SKM-1 (cell line): Measurements from ENCODE around the gene ZBTB48.
"Not testable (repeated sequence)": the region's sequence is repeated elsewhere in the genome, so short reads cannot be mapped to it uniquely, and the experiment has no call there.

Experiments used
- DNase-seq: peaks from one replicate; lab custom pipeline; 2025; ENCODE audit not compliant: unreplicated experiment; lab: John Stamatoyannopoulos, UW

ZBTB48 gene

GRCh38 chr1:6579374-6580118 is at the start of gene ZBTB48:
TSS of gene ZBTB48 (plus strand) at chr1:6579994. CDS start at chr1:6580610, 616 bp downstream.
- peak; percentile 95 for DNase-seq

- DNase-seq = no peak
Measured at GRCh38 chr1:6530504-6531160, 49.2 kb upstream of the ZBTB48 start.

GRCh38 chr1:6531996-6532395 is 47.8 kb upstream of the ZBTB48 start:
- no peak for DNase-seq

GRCh38 chr1:6534248-6534822 is 45.5 kb upstream of the ZBTB48 start:
- DNase-seq = no peak

- DNase-seq = no peak
Measured at GRCh38 chr1:6535214-6535613, 44.6 kb upstream of the ZBTB48 start.

- DNase-seq = no peak
Measured at GRCh38 chr1:6536291-6536690, 43.5 kb upstream of the ZBTB48 start.

GRCh38 chr1:6538956-6539355 is 40.8 kb upstream of the ZBTB48 start:
- DNase-seq = no peak

GRCh38 chr1:6544831-6545230 is 35.0 kb upstream of the ZBTB48 start:
- DNase-seq = no peak

- no peak for DNase-seq
Measured at GRCh38 chr1:6545276-6546112, 34.3 kb upstream of the ZBTB48 start.

GRCh38 chr1:6546326-6546725 is 33.5 kb upstream of the ZBTB48 start:
- DNase-seq = no peak

GRCh38 chr1:6547301-6547700 is 32.5 kb upstream of the ZBTB48 start:
- DNase-seq = no peak

- DNase-seq = peak; percentile 72
Measured at GRCh38 chr1:6554031-6554906, 25.5 kb upstream of the ZBTB48 start, which contains the start of gene NOL9. TSS of gene NOL9 (minus strand) at chr1:6554513. CDS start at chr1:6554502, 11 bp downstream.

GRCh38 chr1:6554907-6555778 is 24.7 kb upstream of the ZBTB48 start, which contains the start of gene TAS1R1:
TSS of gene TAS1R1 (plus strand) at chr1:6555307. CDS start at chr1:6555374, 67 bp downstream.
- no peak for DNase-seq

GRCh38 chr1:6557597-6557996 is 22.2 kb upstream of the ZBTB48 start:
- DNase-seq = no peak

- not testable (repeated sequence) for DNase-seq
Measured at GRCh38 chr1:6559161-6559560, 20.6 kb upstream of the ZBTB48 start.

- DNase-seq = no peak
Measured at GRCh38 chr1:6560267-6560666, 19.5 kb upstream of the ZBTB48 start.

- DNase-seq = no peak
Measured at GRCh38 chr1:6569033-6569432, 10.8 kb upstream of the ZBTB48 start.

- no peak for DNase-seq
Measured at GRCh38 chr1:6570100-6570499, 9.7 kb upstream of the ZBTB48 start.

- DNase-seq = no peak
Measured at GRCh38 chr1:6570987-6571386, 8.8 kb upstream of the ZBTB48 start.
